ENCODE measurements around the gene TERB2. TPM values are rescaled to one million over a fixed set of nuclear protein-coding genes. Genes with fewer than 3 reads are reported as not detected.
"Not testable (repeated sequence)": the region's sequence is repeated elsewhere in the genome, so short reads cannot be mapped to it uniquely, and the experiment has no call there.

TERB2 gene
- total RNA-seq, 2 donors from 2014 or later = not detected

- peaks cover 18% of the 10 kb centered on the region for H3K27me3 Mint-ChIP-seq
- H3K36me3 Mint-ChIP-seq (ENCODE audit: low read depth) = no peaks in the 10 kb centered on the region
- peak within 1 kb of the TSS; percentile 82 for H3K4me3 Mint-ChIP-seq
- peaks cover 5% of the 10 kb centered on the region for H3K4me1 Mint-ChIP-seq
- no peaks in the 10 kb centered on the region for H3K9me3 Mint-ChIP-seq
- ATAC-seq (replicated peaks) = peak; percentile 99
- peak within 1 kb of the TSS; percentile 47 for H3K27ac Mint-ChIP-seq
Measured at GRCh38 chr15:45022871-45023658, 66.6 kb downstream of the TERB2 start, which contains the start of gene SORD. Gene SORD (plus strand): TSS chr15:45023195. CDS start chr15:45023284, 89 bp downstream.

- Mint-ChIP-seq H3K4me3 (peak overlapping the region; percentile 82), H3K4me1 (peaks cover 5% of the 10 kb centered on the region), H3K27me3 (peaks cover 11% of the 10 kb centered on the region), H3K9me3 (no peaks in the 10 kb centered on the region), H3K27ac (peak overlapping the region; percentile 47), H3K36me3 (ENCODE audit: low read depth) (no peaks in the 10 kb centered on the region)
- ATAC-seq (replicated peaks) = no peak
Measured at GRCh38 chr15:45023659-45024225, 67.3 kb downstream of the TERB2 start.

GRCh38 chr15:45024649-45025048, 68.2 kb downstream of the TERB2 start:
- H3K4me1 Mint-ChIP-seq; H3K9me3 Mint-ChIP-seq; H3K36me3 Mint-ChIP-seq (ENCODE audit: low read depth); H3K27ac Mint-ChIP-seq; H3K4me3 Mint-ChIP-seq; ATAC-seq (replicated peaks); H3K27me3 Mint-ChIP-seq: not testable (repeated sequence)

- not testable (repeated sequence) for H3K27me3 Mint-ChIP-seq; H3K36me3 Mint-ChIP-seq (ENCODE audit: low read depth); H3K4me3 Mint-ChIP-seq; H3K27ac Mint-ChIP-seq; ATAC-seq (replicated peaks); H3K9me3 Mint-ChIP-seq; H3K4me1 Mint-ChIP-seq
Measured at GRCh38 chr15:45025627-45026026, 69.1 kb downstream of the TERB2 start.

- Mint-ChIP-seq H3K36me3 (ENCODE audit: low read depth) (no peaks in the 10 kb centered on the region), H3K4me3 (no peak overlapping the region), H3K4me1 (peaks cover 5% of the 10 kb centered on the region), H3K9me3 (no peaks in the 10 kb centered on the region), H3K27me3 (no peaks in the 10 kb centered on the region), H3K27ac (no peak overlapping the region)
- no peak for ATAC-seq (replicated peaks)
Measured at GRCh38 chr15:45026651-45027190, 70.2 kb downstream of the TERB2 start.

GRCh38 chr15:45027220-45027619, 70.7 kb downstream of the TERB2 start:
- no peaks in the 10 kb centered on the region for H3K9me3 Mint-ChIP-seq
- ATAC-seq (replicated peaks) = no peak
- no peaks in the 10 kb centered on the region for H3K36me3 Mint-ChIP-seq (ENCODE audit: low read depth)
- H3K27me3 Mint-ChIP-seq = no peaks in the 10 kb centered on the region
- H3K4me1 Mint-ChIP-seq = peaks cover 5% of the 10 kb centered on the region
- H3K4me3 Mint-ChIP-seq = no peak overlapping the region
- H3K27ac Mint-ChIP-seq = no peak overlapping the region

Other genes starting within 250 kb of the TERB2 start
- 10 to 100 TPM in 1 of 2 donors, 1 to 10 TPM in 1; 7.9 to 38.5 TPM for gene PATL2, start 245.4 kb upstream of the TERB2 start, total RNA-seq
- gene B2M, start 245.2 kb upstream of the TERB2 start, total RNA-seq = 1,000 to 10,000 TPM; 4,659 to 6,253 TPM
- 100 to 1,000 TPM in 1 of 2 donors, 10 to 100 TPM in 1; 40.3 to 100 TPM for gene TRIM69, start 220.2 kb upstream of the TERB2 start, total RNA-seq
- gene SORD, start 66.5 kb downstream of the TERB2 start, total RNA-seq = 10 to 100 TPM; 15.2 to 15.6 TPM
- gene DUOX2, start 157.5 kb downstream of the TERB2 start, total RNA-seq = under 1 TPM in 1 of 2 donors, not detected in 1; 0.21 TPM
- under 1 TPM in 1 of 2 donors, not detected in 1; 0.13 TPM for gene DUOXA2, start 157.6 kb downstream of the TERB2 start, total RNA-seq
- under 1 TPM in 1 of 2 donors, not detected in 1; 0.58 TPM for gene DUOXA1, start 173.2 kb downstream of the TERB2 start, total RNA-seq
- under 1 TPM; 0.06 to 0.42 TPM for gene DUOX1, start 173.3 kb downstream of the TERB2 start, total RNA-seq
- gene SHF, start 231.3 kb downstream of the TERB2 start, total RNA-seq = 100 to 1,000 TPM in 1 of 2 donors, 1 to 10 TPM in 1; 2.7 to 111 TPM